ENCODE results near the gene ARMC2. TPM values are rescaled to one million over a fixed set of nuclear protein-coding genes. Genes with fewer than 3 reads are reported as not detected.
A peak's percentile ranks its signal among the peaks of the same experiment; 100 is the strongest.
"Not testable (repeated sequence)": the region's sequence is repeated elsewhere in the genome, so short reads cannot be mapped to it uniquely, and the experiment has no call there.

The ARMC2 gene
- total RNA-seq, 2 experiments from 2014 or later, result 10.8 to 19.2 TPM

GRCh38 chr6:108839083-108839642 lies 9.1 kb upstream of the ARMC2 start:
- CTCF ChIA-PET, result interaction anchor here (1.1 to 3.1 kb wide), 7 partner anchors 9 to 297 kb away, joined by 3 to 10 read pairs (median 4); no protein-coding TSS in a partner anchor
- Mint-ChIP-seq H3K9me3 (ENCODE audit: low read depth) (no peaks in the 10 kb centered on the region), H3K4me1 (peaks cover 46% of the 10 kb centered on the region), H3K36me3 (no peaks in the 10 kb centered on the region), H3K27ac (peak overlapping the region; percentile 27), H3K4me3 (no peak overlapping the region), H3K27me3 (no peaks in the 10 kb centered on the region)
- ATAC-seq (no peak), DNase-seq (no peak)

GRCh38 chr6:108840919-108841318 lies 7.3 kb upstream of the ARMC2 start:
- DNase-seq (no peak), ATAC-seq (no peak)
- Mint-ChIP-seq H3K4me3 (no peak overlapping the region), H3K4me1 (peaks cover 37% of the 10 kb centered on the region), H3K9me3 (ENCODE audit: low read depth) (no peaks in the 10 kb centered on the region), H3K36me3 (no peaks in the 10 kb centered on the region), H3K27me3 (no peaks in the 10 kb centered on the region), H3K27ac (no peak overlapping the region)
- CTCF ChIA-PET, result no interaction called here

GRCh38 chr6:108841377-108841855 lies 6.8 kb upstream of the ARMC2 start:
- no peak for ATAC-seq
- Mint-ChIP-seq H3K4me1 (peaks cover 32% of the 10 kb centered on the region), H3K9me3 (ENCODE audit: low read depth) (no peaks in the 10 kb centered on the region), H3K4me3 (no peak overlapping the region), H3K27ac (no peak overlapping the region), H3K27me3 (no peaks in the 10 kb centered on the region), H3K36me3 (no peaks in the 10 kb centered on the region)
- CTCF ChIA-PET, result no interaction called here
- no peak for DNase-seq

GRCh38 chr6:108844135-108844534 lies 4.1 kb upstream of the ARMC2 start:
- Mint-ChIP-seq H3K36me3 (no peaks in the 10 kb centered on the region), H3K27me3 (no peaks in the 10 kb centered on the region), H3K27ac (no peak overlapping the region), H3K9me3 (ENCODE audit: low read depth) (no peaks in the 10 kb centered on the region), H3K4me3 (no peak overlapping the region), H3K4me1 (peaks cover 18% of the 10 kb centered on the region)
- DNase-seq, result no peak
- no peak for ATAC-seq
- CTCF ChIA-PET, result interaction anchor here (1.3 to 1.5 kb wide), 3 partner anchors 8 to 302 kb away, joined by 3 to 5 read pairs (median 3); no protein-coding TSS in a partner anchor

GRCh38 chr6:108845145-108845544 lies 3.1 kb upstream of the ARMC2 start:
- Mint-ChIP-seq H3K4me1 (peaks cover 20% of the 10 kb centered on the region), H3K4me3 (no peak overlapping the region), H3K36me3 (no peaks in the 10 kb centered on the region), H3K27me3 (no peaks in the 10 kb centered on the region), H3K27ac (no peak overlapping the region), H3K9me3 (ENCODE audit: low read depth) (no peaks in the 10 kb centered on the region)
- CTCF ChIA-PET, result interaction anchor here (1.0 to 2.4 kb wide), 6 partner anchors 9 to 286 kb away, joined by 3 to 10 read pairs (median 6); no protein-coding TSS in a partner anchor
- ATAC-seq, result no peak
- no peak for DNase-seq

- Mint-ChIP-seq H3K27ac (no peak overlapping the region), H3K36me3 (no peaks in the 10 kb centered on the region), H3K4me3 (no peak overlapping the region), H3K9me3 (ENCODE audit: low read depth) (no peaks in the 10 kb centered on the region), H3K4me1 (peaks cover 30% of the 10 kb centered on the region), H3K27me3 (no peaks in the 10 kb centered on the region)
- CTCF ChIA-PET, result interaction anchor here (0.8 to 3.3 kb wide), 8 partner anchors 9 to 287 kb away, joined by 3 to 36 read pairs (median 6); no protein-coding TSS in a partner anchor
- ATAC-seq, result no peak
- no peak for DNase-seq
Measured at GRCh38 chr6:108846101-108846500, 2.1 kb upstream of the ARMC2 start.

GRCh38 chr6:108846628-108847027 lies 1.6 kb upstream of the ARMC2 start:
- Mint-ChIP-seq H3K36me3 (no peaks in the 10 kb centered on the region), H3K9me3 (ENCODE audit: low read depth) (no peaks in the 10 kb centered on the region), H3K4me1 (peaks cover 33% of the 10 kb centered on the region), H3K27ac (no peak overlapping the region), H3K27me3 (no peaks in the 10 kb centered on the region), H3K4me3 (no peak overlapping the region)
- no peak for DNase-seq
- ATAC-seq, result no peak
- CTCF ChIA-PET, result interaction anchor here (0.7 to 3.3 kb wide), 8 partner anchors 10 to 227 kb away, joined by 3 to 36 read pairs (median 6); no protein-coding TSS in a partner anchor

- H3K4me1 Mint-ChIP-seq, result peaks cover 39% of the 10 kb centered on the region
- peak; percentile 1 for ATAC-seq
- no peaks in the 10 kb centered on the region for H3K27me3 Mint-ChIP-seq
- H3K27ac Mint-ChIP-seq, result peak overlapping the region; percentile 80
- H3K4me3 Mint-ChIP-seq, result peak overlapping the region; percentile 84
- CTCF ChIA-PET, result interaction anchor here (0.9 to 3.3 kb wide), 13 partner anchors 11 to 305 kb away, joined by 3 to 36 read pairs (median 4); partner anchors contain the start of gene SESN1
- H3K36me3 Mint-ChIP-seq, result no peaks in the 10 kb centered on the region
- no peak for DNase-seq
- H3K9me3 Mint-ChIP-seq (ENCODE audit: low read depth), result no peaks in the 10 kb centered on the region
Measured at GRCh38 chr6:108847738-108848115, 495 bp upstream of the ARMC2 start.

GRCh38 chr6:108850669-108851465 lies 2.6 kb downstream of the ARMC2 start:
- DNase-seq, result no peak
- H3K9me3 Mint-ChIP-seq (ENCODE audit: low read depth), result peaks cover 2% of the 10 kb centered on the region
- no peak overlapping the region for H3K27ac Mint-ChIP-seq
- ATAC-seq, result no peak
- peaks cover 21% of the 10 kb centered on the region for H3K36me3 Mint-ChIP-seq
- CTCF ChIA-PET, result interaction anchor here (0.9 to 2.4 kb wide), 5 partner anchors 15 to 63 kb away, joined by 3 to 6 read pairs (median 3); no protein-coding TSS in a partner anchor
- no peaks in the 10 kb centered on the region for H3K27me3 Mint-ChIP-seq
- no peak overlapping the region for H3K4me3 Mint-ChIP-seq
- peaks cover 48% of the 10 kb centered on the region for H3K4me1 Mint-ChIP-seq

GRCh38 chr6:108851756-108852155 lies 3.5 kb downstream of the ARMC2 start:
- DNase-seq (no peak), ATAC-seq (no peak)
- Mint-ChIP-seq H3K4me1 (peaks cover 48% of the 10 kb centered on the region), H3K27me3 (no peaks in the 10 kb centered on the region), H3K27ac (no peak overlapping the region), H3K36me3 (peaks cover 30% of the 10 kb centered on the region), H3K9me3 (ENCODE audit: low read depth) (peaks cover 4% of the 10 kb centered on the region), H3K4me3 (no peak overlapping the region)
- CTCF ChIA-PET, result interaction anchor here (1.2 to 2.4 kb wide), 3 partner anchors 14 to 41 kb away, joined by 3 to 6 read pairs (median 6); no protein-coding TSS in a partner anchor

GRCh38 chr6:108853077-108853476 lies 4.9 kb downstream of the ARMC2 start:
- Mint-ChIP-seq H3K27ac (no peak overlapping the region), H3K4me3 (no peak overlapping the region), H3K9me3 (ENCODE audit: low read depth) (peaks cover 7% of the 10 kb centered on the region), H3K36me3 (peaks cover 42% of the 10 kb centered on the region), H3K27me3 (no peaks in the 10 kb centered on the region), H3K4me1 (peaks cover 40% of the 10 kb centered on the region)
- no peak for DNase-seq
- no peak for ATAC-seq
- CTCF ChIA-PET, result no interaction called here

- ATAC-seq (no peak), DNase-seq (no peak)
- Mint-ChIP-seq H3K4me1 (peaks cover 41% of the 10 kb centered on the region), H3K4me3 (no peak overlapping the region), H3K27ac (peak overlapping the region; percentile 59), H3K36me3 (peaks cover 51% of the 10 kb centered on the region), H3K9me3 (ENCODE audit: low read depth) (no peaks in the 10 kb centered on the region), H3K27me3 (no peaks in the 10 kb centered on the region)
- CTCF ChIA-PET, result interaction anchor here (1.3 kb wide), 1 partner anchor 10 kb away, joined by 3 read pairs; no protein-coding TSS in a partner anchor
Measured at GRCh38 chr6:108862479-108863191, 14.4 kb downstream of the ARMC2 start.

GRCh38 chr6:108865751-108866286 lies 17.6 kb downstream of the ARMC2 start:
- ATAC-seq, result peak; percentile 87
- not testable (repeated sequence) for H3K9me3 Mint-ChIP-seq (ENCODE audit: low read depth); H3K27me3 Mint-ChIP-seq
- peak; percentile 73 for DNase-seq
- H3K36me3 Mint-ChIP-seq, result peaks cover 47% of the 10 kb centered on the region
- H3K4me1 Mint-ChIP-seq, result peaks cover 55% of the 10 kb centered on the region
- CTCF ChIA-PET, result interaction anchor here (0.6 to 2.5 kb wide), 21 partner anchors 8 to 324 kb away, joined by 3 to 23 read pairs (median 5); partner anchors contain the start of gene ARMC2
- peak overlapping the region; percentile 47 for H3K4me3 Mint-ChIP-seq
- H3K27ac Mint-ChIP-seq, result peak overlapping the region; percentile 91
